Keratinocyte (primary cell): ENCODE data around the gene IL19.

Experiments used
- CTCF ChIP-seq, 3 experiments: IDR thresholded peaks in 1 of 3; conservative IDR thresholded peaks in 1 of 3; optimal IDR thresholded peaks in 1 of 3; 2 replicates in 2 of 3; 3 replicates in 1 of 3; pipeline versions ENCODE3 to v1.5.1; 2011; ENCODE audit warnings: low read length in 3 of 3, mild to moderate bottlenecking in 3 of 3, moderate library complexity in 2 of 3, control low read depth in 1 of 3, inconsistent platforms in 1 of 3; ENCODE audit not compliant: insufficient read depth in 2 of 3; ENCODE audit errors: extremely low read depth in 1 of 3
- EZH2 ChIP-seq: IDR thresholded peaks from one replicate; pipeline ENCODE4 v1.6.1; 2012; ENCODE audit warnings: inconsistent platforms, mild to moderate bottlenecking, low read length, moderate library complexity

- no peak for TF ChIP-seq CTCF (optimal IDR thresholded peaks at IDR 0.05 in 1 of 3, IDR thresholded peaks at IDR 0.05 in 1 of 3, conservative IDR thresholded peaks at IDR 0.05 in 1 of 3; ENCODE audit: extremely low read depth in 1 of 3, insufficient read depth in 2 of 3, low read length in 3 of 3)
- no peak for TF ChIP-seq EZH2
These were observed 17.4 kb upstream of the IL19 start for GRCh38 chr1:206753141-206753540.
